Activated CD4-positive, CD25-positive, alpha-beta regulatory T cell treated with anti-CD3 and anti-CD28 coated beads, Interleukin-2, amount 50 U/mL, for 24 hours (primary cell): ENCODE data around the gene SF3B5.
"Not testable (repeated sequence)": the region's sequence is repeated elsewhere in the genome, so short reads cannot be mapped to it uniquely, and the experiment has no call there.

Source experiments
- ATAC-seq, 2 donors: fragments of 150-1000 bp; cut with Tn5 transposase; one replicate each; pipeline ENCODE4 v1.10.0; 2021; ENCODE audit warnings: mild to moderate bottlenecking in 1 of 2, moderate library complexity in 1 of 2

Gene SF3B5

DNA sequence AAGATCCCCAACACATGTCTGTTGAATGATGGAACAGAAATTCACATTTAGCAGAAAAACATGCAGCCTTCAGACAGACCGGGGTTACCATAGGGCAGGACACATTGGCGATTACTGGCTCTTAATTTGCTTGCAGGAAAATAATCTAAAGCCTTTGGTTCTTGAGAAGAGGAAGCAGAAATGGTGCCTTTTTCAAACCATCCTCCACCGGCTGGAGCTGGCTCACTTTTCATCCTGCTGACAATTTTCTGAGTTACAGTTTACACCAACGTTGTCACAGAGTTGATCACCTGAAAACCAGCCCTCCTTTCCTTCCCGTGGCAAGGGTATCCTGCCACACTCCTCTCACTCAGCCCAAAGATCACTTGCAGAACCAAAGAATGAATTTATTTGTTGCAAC, 32.6 kb downstream of the SF3B5 start:
- ATAC-seq, result no peak

GRCh38 chr6:144059139-144059538, 36.2 kb downstream of the SF3B5 start:
- ATAC-seq, result no peak

GRCh38 chr6:144055121-144055931, 40.0 kb downstream of the SF3B5 start:
- ATAC-seq, result peak; percentile 89 to 92

- ATAC-seq, result no peak
Measured at GRCh38 chr6:144053601-144054000, 41.8 kb downstream of the SF3B5 start.

DNA sequence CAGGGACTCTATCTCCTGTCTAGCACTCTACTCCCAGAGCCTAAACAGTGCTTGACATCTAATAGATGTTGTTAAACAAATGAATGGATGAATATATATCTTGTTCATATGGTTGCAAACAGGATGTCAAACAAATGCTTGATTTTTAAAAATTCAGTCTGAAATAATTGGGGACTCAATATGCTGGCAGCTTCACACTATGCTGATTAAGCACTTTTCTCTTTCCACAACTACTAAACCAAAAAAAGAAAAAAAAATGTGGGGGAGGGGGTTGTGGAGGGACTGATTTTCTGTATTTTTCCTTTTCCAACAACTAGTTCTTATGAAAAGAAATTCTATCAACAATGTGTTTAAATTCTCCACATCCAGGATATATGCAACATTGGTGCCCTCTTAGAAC, 42.9 kb downstream of the SF3B5 start:
- ATAC-seq, result no peak

- no peak for ATAC-seq
Measured at GRCh38 chr6:144049386-144049785, 46.0 kb downstream of the SF3B5 start.

- ATAC-seq, result no peak
Measured at GRCh38 chr6:144047688-144048087, 47.7 kb downstream of the SF3B5 start.

DNA sequence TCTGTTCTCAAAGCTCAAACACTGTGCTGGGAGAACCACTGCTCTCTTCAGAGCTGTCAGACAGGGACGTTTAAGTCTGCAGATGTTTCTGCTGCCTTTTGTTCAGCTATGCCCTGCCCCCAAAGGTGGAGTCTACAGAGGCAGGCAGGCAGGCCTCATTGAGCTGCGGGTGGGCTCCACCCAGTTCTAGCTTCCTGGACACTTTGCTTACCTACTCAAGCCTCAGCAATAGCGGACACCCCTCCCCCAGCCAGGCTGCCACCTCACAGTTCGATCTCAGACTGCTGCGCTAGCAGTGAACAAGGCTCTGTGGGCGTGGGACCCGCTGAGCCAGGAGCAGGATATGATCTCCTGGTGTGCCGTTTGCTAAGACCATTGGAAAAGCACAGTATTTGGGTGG, 48.7 kb downstream of the SF3B5 start:
- ATAC-seq, result not testable (repeated sequence)

DNA sequence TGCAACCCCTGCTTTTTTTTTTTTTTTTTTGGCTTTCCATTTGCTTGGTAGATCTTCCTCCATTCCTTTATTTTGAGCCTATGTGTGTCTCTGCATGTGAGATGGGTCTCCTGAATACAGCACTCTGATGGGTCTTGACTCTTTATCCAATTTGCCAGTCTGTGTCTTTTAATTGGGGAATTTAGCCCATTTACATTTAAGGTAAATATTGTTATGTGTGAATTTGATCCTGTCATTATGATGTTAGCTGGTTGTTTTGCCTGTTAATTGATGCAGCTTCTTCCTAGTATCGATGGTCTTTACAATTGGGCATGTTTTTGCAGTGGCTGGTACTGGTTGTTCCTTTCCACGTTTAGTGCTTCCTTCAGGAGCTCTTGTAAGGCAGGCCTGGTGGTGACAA, 50.4 kb downstream of the SF3B5 start:
- not testable (repeated sequence) for ATAC-seq
